Type B pancreatic cell (in vitro differentiated cells): ENCODE data around the gene RASL10A. TPM values are rescaled to one million over a fixed set of nuclear protein-coding genes. Genes with fewer than 3 reads are reported as not detected.

Source experiments
- DNase-seq: peaks from one replicate; pipeline ENCODE4 v3.0.0; 2021; ENCODE audit warnings: mixed read lengths; ENCODE audit not compliant: unreplicated experiment; ENCODE audit errors: extremely low spot score
- H3K27ac Mint-ChIP-seq: 2 replicates; pipeline ENCODE4 v1.8.0; 2021; ENCODE audit warnings: mild to moderate bottlenecking, mixed read lengths
- H3K27me3 Mint-ChIP-seq: 2 replicates; pipeline ENCODE4 v1.8.0; 2021; ENCODE audit warnings: mixed read lengths
- H3K36me3 Mint-ChIP-seq: 2 replicates; pipeline ENCODE4 v1.8.0; 2021; ENCODE audit warnings: mixed read lengths
- H3K4me1 Mint-ChIP-seq: one replicate; pipeline ENCODE4 v1.8.0; 2021; ENCODE audit warnings: mixed read lengths; ENCODE audit not compliant: unreplicated experiment
- H3K4me3 Mint-ChIP-seq: 2 replicates; pipeline ENCODE4 v1.8.0; 2021; ENCODE audit warnings: mild to moderate bottlenecking, mixed read lengths
- H3K9me3 Mint-ChIP-seq: 2 replicates; pipeline ENCODE4 v1.8.0; 2021; ENCODE audit warnings: mixed read lengths
- total RNA-seq: library from RNA; stranded (reverse); gene quantifications from 2 replicates; pipeline ENCODE4 v1.2.1, GENCODE V29; 2021; ENCODE audit warnings: low replicate concordance
- TF ChIP-seq, protein P1 (sequence below): fragments of 200-600 bp; sonication (generic); conservative IDR thresholded peaks from 2 replicates; pipeline ENCODE4 v1.5.0; 2021; ENCODE audit warnings: antibody characterized with exemption, mild to moderate bottlenecking

The RASL10A gene
- total RNA-seq, 1 donor from 2014 or later = 1.5 TPM

DNA sequence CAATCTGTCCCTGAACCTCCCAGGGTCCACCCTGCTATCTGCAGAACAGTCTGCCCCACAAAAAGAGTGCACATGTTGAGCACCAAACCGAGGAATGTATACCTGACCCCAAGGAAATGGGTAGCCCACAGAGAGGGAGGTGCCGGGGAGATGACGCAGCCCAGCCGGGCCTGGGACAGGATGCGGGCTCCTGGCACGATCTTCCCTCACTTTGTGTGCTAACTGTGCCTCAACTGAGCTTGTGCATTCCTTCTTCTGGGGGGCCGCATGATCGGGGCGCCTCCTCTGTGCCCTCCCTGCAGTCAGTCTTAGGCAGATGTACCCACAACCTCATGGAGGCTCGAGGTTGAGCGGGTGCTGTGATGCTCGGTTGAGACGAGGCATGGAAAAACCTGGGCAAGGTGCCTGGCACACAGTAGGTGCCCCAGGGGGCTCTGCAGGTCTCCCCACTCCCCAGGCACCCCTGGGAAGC lies 6.7 kb downstream of the RASL10A start:
- Mint-ChIP-seq H3K4me1 (no peaks in the 10 kb centered on the region), H3K36me3 (no peaks in the 10 kb centered on the region), H3K9me3 (no peaks in the 10 kb centered on the region), H3K4me3 (peak overlapping the region; percentile 64), H3K27me3 (peaks cover 15% of the 10 kb centered on the region), H3K27ac (no peak overlapping the region)
- TF ChIP-seq, protein P1, sequence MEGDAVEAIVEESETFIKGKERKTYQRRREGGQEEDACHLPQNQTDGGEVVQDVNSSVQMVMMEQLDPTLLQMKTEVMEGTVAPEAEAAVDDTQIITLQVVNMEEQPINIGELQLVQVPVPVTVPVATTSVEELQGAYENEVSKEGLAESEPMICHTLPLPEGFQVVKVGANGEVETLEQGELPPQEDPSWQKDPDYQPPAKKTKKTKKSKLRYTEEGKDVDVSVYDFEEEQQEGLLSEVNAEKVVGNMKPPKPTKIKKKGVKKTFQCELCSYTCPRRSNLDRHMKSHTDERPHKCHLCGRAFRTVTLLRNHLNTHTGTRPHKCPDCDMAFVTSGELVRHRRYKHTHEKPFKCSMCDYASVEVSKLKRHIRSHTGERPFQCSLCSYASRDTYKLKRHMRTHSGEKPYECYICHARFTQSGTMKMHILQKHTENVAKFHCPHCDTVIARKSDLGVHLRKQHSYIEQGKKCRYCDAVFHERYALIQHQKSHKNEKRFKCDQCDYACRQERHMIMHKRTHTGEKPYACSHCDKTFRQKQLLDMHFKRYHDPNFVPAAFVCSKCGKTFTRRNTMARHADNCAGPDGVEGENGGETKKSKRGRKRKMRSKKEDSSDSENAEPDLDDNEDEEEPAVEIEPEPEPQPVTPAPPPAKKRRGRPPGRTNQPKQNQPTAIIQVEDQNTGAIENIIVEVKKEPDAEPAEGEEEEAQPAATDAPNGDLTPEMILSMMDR = no peak
- no peak for DNase-seq

DNA sequence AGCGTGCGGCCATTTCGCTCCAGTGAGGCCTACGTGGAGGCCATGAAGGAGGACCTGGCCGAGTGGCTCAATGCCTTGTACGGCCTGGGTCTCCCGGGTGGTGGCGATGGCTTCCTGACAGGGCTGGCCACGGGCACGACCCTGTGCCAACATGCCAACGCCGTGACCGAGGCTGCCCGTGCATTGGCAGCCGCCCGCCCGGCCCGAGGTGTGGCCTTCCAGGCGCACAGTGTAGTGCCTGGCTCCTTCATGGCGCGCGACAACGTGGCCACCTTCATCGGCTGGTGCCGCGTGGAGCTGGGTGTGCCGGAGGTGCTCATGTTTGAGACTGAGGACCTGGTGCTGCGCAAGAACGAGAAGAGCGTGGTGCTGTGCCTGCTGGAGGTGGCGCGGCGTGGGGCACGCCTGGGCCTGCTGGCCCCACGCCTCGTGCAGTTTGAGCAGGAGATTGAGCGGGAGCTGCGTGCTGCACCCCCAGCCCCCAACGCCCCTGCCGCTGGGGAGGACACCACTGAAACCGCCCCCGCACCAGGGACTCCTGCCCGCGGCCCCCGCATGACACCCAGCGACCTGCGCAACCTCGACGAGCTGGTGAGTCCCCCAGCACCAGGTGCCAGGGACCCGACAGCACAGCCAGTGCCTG lies 7.2 kb downstream of the RASL10A start:
- peak; percentile 72 for DNase-seq
- TF ChIP-seq, protein P1 = no peak
- Mint-ChIP-seq H3K4me1 (no peaks in the 10 kb centered on the region), H3K27me3 (peaks cover 10% of the 10 kb centered on the region), H3K9me3 (no peaks in the 10 kb centered on the region), H3K27ac (no peak overlapping the region), H3K36me3 (no peaks in the 10 kb centered on the region), H3K4me3 (peak overlapping the region; percentile 91)

DNA sequence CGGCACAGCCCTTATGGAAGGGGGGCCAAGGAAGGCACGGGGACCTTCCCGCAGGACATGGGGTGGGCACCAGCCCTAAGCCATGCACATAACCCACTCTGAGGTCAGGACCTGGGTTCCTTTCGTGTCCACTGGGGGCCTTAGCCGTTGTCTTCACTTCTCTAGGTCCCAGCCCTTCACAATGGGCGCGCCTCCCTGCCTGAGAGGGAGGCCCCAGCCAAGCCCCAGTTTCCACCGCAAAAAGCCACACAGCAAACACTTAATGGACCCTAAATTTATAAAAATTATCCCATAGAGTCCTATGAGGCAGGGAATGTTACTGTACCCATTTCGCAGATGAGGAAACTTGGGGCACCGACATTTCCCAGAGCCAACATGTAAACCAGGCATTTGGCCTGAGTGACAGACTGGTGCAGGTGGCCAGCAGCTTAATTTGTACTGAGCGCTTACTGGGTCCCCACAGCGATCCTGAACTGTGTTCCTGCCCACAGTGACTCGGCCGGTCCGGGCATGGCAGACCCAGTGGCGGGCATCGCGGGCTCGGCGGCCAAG lies 7.8 kb downstream of the RASL10A start:
- Mint-ChIP-seq H3K4me3 (peak overlapping the region; percentile 91), H3K4me1 (no peaks in the 10 kb centered on the region), H3K27ac (peak overlapping the region; percentile 74), H3K9me3 (no peaks in the 10 kb centered on the region), H3K27me3 (peaks cover 4% of the 10 kb centered on the region), H3K36me3 (no peaks in the 10 kb centered on the region)
- DNase-seq = no peak
- TF ChIP-seq, protein P1 = peak; percentile 21

DNA sequence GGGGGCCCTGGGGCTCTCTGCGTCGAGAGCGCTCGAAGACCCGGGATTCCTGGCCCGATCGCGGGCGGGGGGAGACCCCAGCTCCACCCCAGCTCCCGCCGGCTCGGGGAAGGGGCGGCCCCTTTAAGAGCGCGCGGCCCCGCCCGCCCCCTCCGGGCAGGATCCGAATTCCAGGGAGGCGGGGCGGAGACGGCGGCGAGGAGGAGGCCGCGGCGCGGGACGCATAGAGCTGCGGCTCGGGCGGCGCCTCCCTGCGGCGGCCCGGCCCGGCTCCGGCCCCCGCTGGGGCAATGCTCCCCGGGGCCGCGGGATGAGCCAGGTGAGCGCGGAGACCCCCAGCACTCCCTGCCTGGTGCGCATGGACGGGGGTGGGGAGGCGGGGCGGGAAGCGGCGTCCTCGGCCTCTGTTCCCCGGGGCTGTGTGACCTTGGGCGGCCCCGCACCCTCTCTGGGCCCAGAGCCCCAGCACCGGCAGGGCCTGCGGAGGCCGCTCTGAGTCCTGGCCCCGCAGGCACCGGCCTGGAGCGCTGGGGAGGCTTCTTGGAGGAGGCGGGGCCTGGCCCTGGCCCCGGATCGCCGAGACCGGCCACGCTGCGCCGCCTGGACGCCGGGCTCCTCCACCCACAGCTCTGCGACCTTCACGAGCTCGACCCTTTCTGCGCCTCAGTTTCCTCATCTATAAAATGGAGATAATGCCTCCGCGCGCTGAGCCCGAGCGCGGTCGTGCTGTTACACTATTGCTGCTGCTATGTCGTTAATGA lies 8.5 kb downstream of the RASL10A start:
- TF ChIP-seq, protein P1 = no peak
- Mint-ChIP-seq H3K4me1 (no peaks in the 10 kb centered on the region), H3K9me3 (no peaks in the 10 kb centered on the region), H3K36me3 (no peaks in the 10 kb centered on the region), H3K4me3 (peak overlapping the region; percentile 91), H3K27ac (peak overlapping the region; percentile 81), H3K27me3 (no peaks in the 10 kb centered on the region)
- DNase-seq = peak; percentile 88

DNA sequence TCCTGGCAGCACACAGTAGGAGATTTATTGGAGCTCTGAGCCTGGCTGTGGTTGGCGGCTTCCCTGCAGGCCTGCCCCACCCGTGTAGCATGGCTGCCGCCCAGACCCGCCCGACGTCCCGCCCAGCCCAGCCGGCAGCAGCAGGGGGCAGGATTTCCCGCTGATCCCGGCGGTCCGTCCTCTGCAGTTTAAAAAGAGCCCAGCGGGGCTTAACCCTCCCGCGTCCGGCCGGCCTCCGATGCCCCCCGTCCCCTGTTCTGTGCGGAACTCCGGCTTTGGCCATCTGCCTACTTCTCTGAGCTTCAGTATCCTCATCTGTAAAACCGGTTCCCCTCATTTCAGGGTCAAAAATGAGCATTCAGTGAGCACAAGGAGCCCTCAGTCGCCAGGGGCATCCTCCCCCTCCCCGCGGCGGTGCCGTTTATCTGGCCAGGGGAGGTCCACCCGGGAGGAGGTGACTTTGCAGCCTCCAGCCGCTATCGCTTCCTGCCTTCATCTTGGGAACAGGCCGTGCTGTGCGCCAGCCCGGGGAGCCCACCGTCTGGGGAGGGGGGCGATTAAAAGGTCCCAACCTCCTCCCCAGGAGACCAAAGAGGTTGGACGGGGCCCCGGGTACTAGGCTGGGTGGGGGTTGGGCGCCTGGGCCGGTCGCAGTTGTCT lies 9.2 kb downstream of the RASL10A start, which contains the start of gene GAS2L1:
Gene GAS2L1 (plus strand): TSS at position 476 of the 660 bp plus-strand sequence. CDS start 1,456 bp downstream, outside the sequence.
- TF ChIP-seq, protein P1 = peak; percentile 71
- peak; percentile 84 for DNase-seq
- H3K4me3 Mint-ChIP-seq = peak within 1 kb of the TSS; percentile 91
- no peaks in the 10 kb centered on the region for H3K36me3 Mint-ChIP-seq
- H3K27me3 Mint-ChIP-seq = no peaks in the 10 kb centered on the region
- no peaks in the 10 kb centered on the region for H3K9me3 Mint-ChIP-seq
- no peaks in the 10 kb centered on the region for H3K4me1 Mint-ChIP-seq
- peak within 1 kb of the TSS; percentile 81 for H3K27ac Mint-ChIP-seq
